Endothelial cell of umbilical vein (primary cell): ENCODE measurements around the gene BCAS3. TPM values are rescaled to one million over a fixed set of nuclear protein-coding genes. Genes with fewer than 3 reads are reported as not detected.

Experiments
- BruUV-seq: library from RNA; stranded (reverse); fragments of 400-500 nt; replicated peaks from 2 replicates; lab custom pipeline; 2021; lab: Mats Ljungman, UMichigan
- CTCF ChIA-PET: fragments of 300-600, 350-600 bp; sonication (Branson Sonifier 250); formaldehyde crosslinking; loops from one replicate; lab custom pipeline; 2021; ENCODE audit warnings: antibody characterized with exemption, inconsistent platforms; lab: Charles Lee
- POLR2A ChIA-PET: fragments of 300-600, 350-600 bp; sonication (Branson Sonifier 250); formaldehyde crosslinking; loops from one replicate; lab custom pipeline; 2021; ENCODE audit warnings: antibody characterized with exemption, inconsistent platforms; lab: Charles Lee
- DNase-seq: peaks from one replicate; pipeline ENCODE4 v3.0.0-alpha.2; 2011; ENCODE audit warnings: low read depth, low spot score
- FAIRE-seq: peaks from 2 replicates; lab custom pipeline; 2011; peaks lifted over from hg19 to GRCh38; lab: Jason Lieb, UNC
- H2AFZ ChIP-seq: 2 replicates; pipeline ENCODE4 v1.6.0; 2012; ENCODE audit warnings: low read depth, low read length, control low read depth, inconsistent platforms
- H3K27ac ChIP-seq: 2 replicates; pipeline ENCODE4 v1.5.1; 2011; ENCODE audit warnings: low read depth, mild to moderate bottlenecking, control low read depth, low read length, moderate library complexity; ENCODE audit not compliant: insufficient read depth
- H3K27me3 ChIP-seq, 2 experiments: 2 replicates each; pipeline versions ENCODE4 v1.6.0 to v1.6.1; 2011; ENCODE audit warnings: low read length in 2 of 2, mixed read lengths in 1 of 2; ENCODE audit not compliant: control insufficient read depth in 2 of 2, insufficient read depth in 2 of 2
- H3K36me3 ChIP-seq, 2 experiments: 2 replicates in 1 of 2; 3 replicates in 1 of 2; pipeline ENCODE4 v1.5.1; 2011; ENCODE audit warnings: low read length in 2 of 2, mild to moderate bottlenecking in 1 of 2, moderate library complexity in 1 of 2; ENCODE audit not compliant: control insufficient read depth in 2 of 2, insufficient read depth in 2 of 2; ENCODE audit errors: extremely low read depth in 1 of 2
- H3K4me1 ChIP-seq: 3 replicates; pipeline ENCODE4 v1.5.1; 2011; ENCODE audit warnings: mild to moderate bottlenecking, low read length; ENCODE audit not compliant: control insufficient read depth, insufficient read depth; ENCODE audit errors: extremely low read depth
- H3K4me2 ChIP-seq: 2 replicates; pipeline ENCODE4 v1.6.1; 2011; ENCODE audit warnings: low read length, control low read depth, mixed read lengths; ENCODE audit not compliant: insufficient read depth
- H3K4me3 ChIP-seq, 3 experiments: fragments of 200-600 bp in 1 of 3; sonication (generic), shearing (Covaris generic) in 1 of 3; replicated peaks in 1 of 3; 2 replicates each; pipeline ENCODE4 v1.5.1; 2011 to 2016; ENCODE audit warnings: control low read depth in 3 of 3, low read length in 3 of 3, mild to moderate bottlenecking in 2 of 3, inconsistent platforms in 1 of 3, low read depth in 1 of 3, moderate library complexity in 1 of 3; ENCODE audit not compliant: insufficient read depth in 1 of 3
- H3K79me2 ChIP-seq: 2 replicates; pipeline ENCODE4 v1.6.0; 2012; ENCODE audit warnings: low read length, inconsistent platforms; ENCODE audit not compliant: control insufficient read depth, insufficient read depth
- H3K9ac ChIP-seq: replicated peaks from 2 replicates; pipeline ENCODE3; 2011; ENCODE audit warnings: low read length, control low read depth; ENCODE audit not compliant: insufficient read depth; ENCODE audit errors: extremely low read depth
- H3K9me1 ChIP-seq: replicated peaks from 3 replicates; pipeline ENCODE4 v1.6.0; 2011; ENCODE audit warnings: mild to moderate bottlenecking, low read length; ENCODE audit not compliant: control insufficient read depth, insufficient read depth; ENCODE audit errors: extremely low read depth
- H3K9me3 ChIP-seq: replicated peaks from 2 replicates; pipeline ENCODE4 v1.5.1; 2012; ENCODE audit warnings: low read length, inconsistent platforms; ENCODE audit not compliant: control insufficient read depth, insufficient read depth
- H4K20me1 ChIP-seq: replicated peaks from 2 replicates; pipeline ENCODE3; 2011; ENCODE audit warnings: mild to moderate bottlenecking, low read length; ENCODE audit not compliant: control insufficient read depth, insufficient read depth; ENCODE audit errors: extremely low read depth
- CTCF ChIP-seq, 2 donors: IDR thresholded peaks; 1 replicate in 1 of 2; 2 replicates in 1 of 2; pipeline ENCODE4 v1.5.1; 2011; ENCODE audit warnings: low read length in 2 of 2, mild to moderate bottlenecking in 2 of 2, moderate library complexity in 2 of 2, control low read depth in 1 of 2, inconsistent platforms in 1 of 2, low read depth in 1 of 2; ENCODE audit not compliant: insufficient read depth in 1 of 2; ENCODE audit errors: extremely low read depth in 1 of 2
- EZH2 ChIP-seq: IDR thresholded peaks from 2 replicates; pipeline ENCODE4 v1.6.1; 2012; ENCODE audit warnings: borderline replicate concordance, low read depth, mild to moderate bottlenecking, moderate library complexity, low read length, inconsistent platforms; ENCODE audit not compliant: severe bottlenecking
- FOS ChIP-seq: IDR thresholded peaks from 2 replicates; pipeline ENCODE4 v1.6.1; 2011; ENCODE audit warnings: mild to moderate bottlenecking, low read length, moderate library complexity, borderline replicate concordance; ENCODE audit not compliant: insufficient read depth
- GATA2 ChIP-seq: IDR thresholded peaks from 2 replicates; pipeline ENCODE4 v1.7.0; 2011; ENCODE audit warnings: low read depth, mild to moderate bottlenecking, moderate library complexity, mixed read lengths, low read length; ENCODE audit not compliant: insufficient read length, insufficient read depth
- JUN ChIP-seq: IDR thresholded peaks from 2 replicates; pipeline ENCODE4 v1.6.1; 2011; ENCODE audit warnings: borderline replicate concordance, low read depth; ENCODE audit not compliant: insufficient read length, insufficient read depth
- MAX ChIP-seq: IDR thresholded peaks from 2 replicates; pipeline ENCODE4 v1.6.1; 2011; ENCODE audit not compliant: insufficient read depth, insufficient read length
- MYC ChIP-seq: IDR thresholded peaks from one replicate; pipeline ENCODE4 v1.6.1; 2011; ENCODE audit warnings: mild to moderate bottlenecking, low read depth, low read length
- POLR2A ChIP-seq: IDR thresholded peaks from 2 replicates; pipeline ENCODE4 v1.6.1; 2012; ENCODE audit warnings: low read depth, mild to moderate bottlenecking, control low read depth, low read length
- POLR2AphosphoS5 ChIP-seq: IDR thresholded peaks from 2 replicates; pipeline ENCODE4 v1.6.1; 2012; ENCODE audit warnings: low read depth, mild to moderate bottlenecking, control low read depth, low read length, moderate library complexity; ENCODE audit not compliant: insufficient read depth
- dilution Hi-C: fragments of 300-500 bp; cut with MboI; formaldehyde crosslinking; loops from one replicate; pipeline ENCODE4 v1.15.0; 2019; ENCODE audit warnings: low sequenced_read_pairs; ENCODE audit not compliant: extremely low pct_ligation_motif_present
- intact Hi-C: fragments of 100-400 bp; cut with micrococcal nuclease; formaldehyde crosslinking; loops from one replicate; pipeline ENCODE4 v1.10.0; 2022
- polyA plus RNA-seq, 4 experiments: library from polyadenylated mRNA; depleted of rRNA in 3 of 4; stranded (reverse) in 3 of 4; unstranded in 1 of 4; fragments of >200 nt; gene quantifications; 2 replicates each; pipeline versions ENCODE4 v1.2.1 to v1.2.3, GENCODE V29; 2011 to 2012; ENCODE audit warnings: missing spikeins in 1 of 4
- total RNA-seq: library from RNA; stranded (reverse); gene quantifications from 2 replicates; pipeline ENCODE4 v1.2.3, GENCODE V29; 2021

Gene BCAS3
- total and polyA plus RNA-seq, 2 donors (not counting 3 experiments of a cell fraction or from before 2014, with no cell fraction given): 8.2 to 16.0 TPM

GRCh38 chr17:60902399-60902798 lies 224.7 kb downstream of the BCAS3 start:
- Histone ChIP-seq H3K36me3 (no peaks in the 10 kb centered on the region), H3K9ac (no peak overlapping the region), H3K9me1 (no peaks in the 10 kb centered on the region), H3K4me1 (no peaks in the 10 kb centered on the region), H3K9me3 (no peaks in the 10 kb centered on the region), H3K4me2 (no peak overlapping the region), H3K79me2 (no peaks in the 10 kb centered on the region), H4K20me1 (no peaks in the 10 kb centered on the region), H3K27me3 (no peaks in the 10 kb centered on the region), H3K27ac (no peak overlapping the region), H3K4me3 (no peak overlapping the region), H2AFZ (no peak overlapping the region)
- DNase-seq: no peak
- CTCF ChIA-PET: no interaction called here
- intact Hi-C loops (no loop called here), dilution Hi-C loops (no loop called here)
- no peak for FAIRE-seq
- POLR2A ChIA-PET: no interaction called here
- no TSS peak for BruUV-seq
- no peak for TF ChIP-seq GATA2
- TF ChIP-seq EZH2: no peak
- TF ChIP-seq JUN: no peak
- TF ChIP-seq POLR2A: no peak
- no peak for TF ChIP-seq MAX

- H2AFZ ChIP-seq: no peak overlapping the region
- H3K9me3 ChIP-seq: no peaks in the 10 kb centered on the region
- no peak overlapping the region for H3K9ac ChIP-seq
- BruUV-seq: no TSS peak
- H3K4me2 ChIP-seq: no peak overlapping the region
- intact Hi-C loops: no loop called here
- CTCF ChIA-PET: no interaction called here
- no peaks in the 10 kb centered on the region for H4K20me1 ChIP-seq
- no peak for DNase-seq
- no peak overlapping the region for H3K27ac ChIP-seq
- H3K4me1 ChIP-seq: no peaks in the 10 kb centered on the region
- H3K9me1 ChIP-seq: no peaks in the 10 kb centered on the region
- H3K27me3 ChIP-seq: no peaks in the 10 kb centered on the region
- H3K4me3 ChIP-seq: no peak overlapping the region
- H3K79me2 ChIP-seq: no peaks in the 10 kb centered on the region
- POLR2A ChIA-PET: no interaction called here
- dilution Hi-C loops: no loop called here
- TF ChIP-seq FOS (no peak), MAX (no peak), CTCF (IDR thresholded peaks at IDR 0.05; ENCODE audit: extremely low read depth in 1 of 2, insufficient read depth in 1 of 2, low read depth in 1 of 2, low read length in 2 of 2) (no peak), JUN (no peak), GATA2 (no peak), POLR2A (no peak), POLR2AphosphoS5 (no peak), MYC (no peak), EZH2 (no peak)
- no peaks in the 10 kb centered on the region for H3K36me3 ChIP-seq
- no peak for FAIRE-seq
Observed at GRCh38 chr17:60904582-60904981, 226.9 kb downstream of the BCAS3 start.
